ENCODE data around the gene RAB3C.

GRCh38 chr5:58875599-58875998 is 292.7 kb downstream of the RAB3C start:
- TF ChIP-seq RARB (CRISPR knock-in tag; IDR thresholded peaks at IDR 0.05) (no peak), ZFP30 (CRISPR knock-in tag; IDR thresholded peaks at IDR 0.05) (no peak), PPARA (CRISPR knock-in tag; IDR thresholded peaks at IDR 0.05; ENCODE audit: borderline replicate concordance) (no peak), ZNF565 (CRISPR knock-in tag; conservative IDR thresholded peaks at IDR 0.05; ENCODE audit: low read depth) (no peak)

Data from SK-N-SH treated with all-trans-retinoic acid at 6 μM for 48 hours (cell line).